HL-60 (cell line): ENCODE data around the gene WDR83.

Source experiments
- GABPA ChIP-seq: IDR thresholded peaks from 2 replicates; pipeline ENCODE4 v1.6.1; 2012; ENCODE audit warnings: low read depth
- POLR2AphosphoS5 ChIP-seq: IDR thresholded peaks from 2 replicates; pipeline ENCODE4 v1.6.1; 2012; ENCODE audit warnings: low read depth
- SPI1 ChIP-seq: IDR thresholded peaks from 2 replicates; pipeline ENCODE4 v1.6.1; 2012; ENCODE audit warnings: low read depth, mild to moderate bottlenecking, borderline replicate concordance
- TF ChIP-seq, protein P1 (sequence below): IDR thresholded peaks from one replicate; pipeline ENCODE4 v1.5.1; 2011; ENCODE audit warnings: low read length, control low read depth, inconsistent platforms; ENCODE audit not compliant: insufficient read depth
- TF ChIP-seq, protein P2 (sequence below): IDR thresholded peaks from 2 replicates; pipeline ENCODE4 v1.6.1; 2012; ENCODE audit warnings: low read depth; ENCODE audit not compliant: insufficient replicate concordance

DNA sequence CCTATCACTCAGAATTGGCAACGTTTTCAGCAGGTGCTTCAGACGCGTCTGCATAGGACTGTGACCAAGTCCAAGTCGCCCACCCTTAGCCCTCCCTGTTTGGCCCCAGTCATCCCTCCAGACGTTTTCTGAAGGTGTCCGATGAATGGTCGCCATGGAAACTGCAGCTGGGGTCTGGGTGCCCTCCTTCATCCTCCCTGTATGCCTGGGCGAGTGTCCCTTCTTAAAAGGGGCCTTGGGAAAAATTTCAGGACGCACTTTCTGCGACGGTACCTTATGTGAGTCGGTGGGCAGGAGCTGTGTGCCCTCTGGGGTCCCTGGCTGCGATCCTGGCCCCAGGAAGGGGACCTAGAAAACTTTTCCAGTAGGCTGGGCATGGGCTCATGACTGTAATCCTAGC lies 25.2 kb upstream of the WDR83 start:
- TF ChIP-seq SPI1 (no peak), POLR2AphosphoS5 (no peak), GABPA (no peak)
- TF ChIP-seq, protein P1, sequence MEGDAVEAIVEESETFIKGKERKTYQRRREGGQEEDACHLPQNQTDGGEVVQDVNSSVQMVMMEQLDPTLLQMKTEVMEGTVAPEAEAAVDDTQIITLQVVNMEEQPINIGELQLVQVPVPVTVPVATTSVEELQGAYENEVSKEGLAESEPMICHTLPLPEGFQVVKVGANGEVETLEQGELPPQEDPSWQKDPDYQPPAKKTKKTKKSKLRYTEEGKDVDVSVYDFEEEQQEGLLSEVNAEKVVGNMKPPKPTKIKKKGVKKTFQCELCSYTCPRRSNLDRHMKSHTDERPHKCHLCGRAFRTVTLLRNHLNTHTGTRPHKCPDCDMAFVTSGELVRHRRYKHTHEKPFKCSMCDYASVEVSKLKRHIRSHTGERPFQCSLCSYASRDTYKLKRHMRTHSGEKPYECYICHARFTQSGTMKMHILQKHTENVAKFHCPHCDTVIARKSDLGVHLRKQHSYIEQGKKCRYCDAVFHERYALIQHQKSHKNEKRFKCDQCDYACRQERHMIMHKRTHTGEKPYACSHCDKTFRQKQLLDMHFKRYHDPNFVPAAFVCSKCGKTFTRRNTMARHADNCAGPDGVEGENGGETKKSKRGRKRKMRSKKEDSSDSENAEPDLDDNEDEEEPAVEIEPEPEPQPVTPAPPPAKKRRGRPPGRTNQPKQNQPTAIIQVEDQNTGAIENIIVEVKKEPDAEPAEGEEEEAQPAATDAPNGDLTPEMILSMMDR: no peak
- TF ChIP-seq, protein P2, sequence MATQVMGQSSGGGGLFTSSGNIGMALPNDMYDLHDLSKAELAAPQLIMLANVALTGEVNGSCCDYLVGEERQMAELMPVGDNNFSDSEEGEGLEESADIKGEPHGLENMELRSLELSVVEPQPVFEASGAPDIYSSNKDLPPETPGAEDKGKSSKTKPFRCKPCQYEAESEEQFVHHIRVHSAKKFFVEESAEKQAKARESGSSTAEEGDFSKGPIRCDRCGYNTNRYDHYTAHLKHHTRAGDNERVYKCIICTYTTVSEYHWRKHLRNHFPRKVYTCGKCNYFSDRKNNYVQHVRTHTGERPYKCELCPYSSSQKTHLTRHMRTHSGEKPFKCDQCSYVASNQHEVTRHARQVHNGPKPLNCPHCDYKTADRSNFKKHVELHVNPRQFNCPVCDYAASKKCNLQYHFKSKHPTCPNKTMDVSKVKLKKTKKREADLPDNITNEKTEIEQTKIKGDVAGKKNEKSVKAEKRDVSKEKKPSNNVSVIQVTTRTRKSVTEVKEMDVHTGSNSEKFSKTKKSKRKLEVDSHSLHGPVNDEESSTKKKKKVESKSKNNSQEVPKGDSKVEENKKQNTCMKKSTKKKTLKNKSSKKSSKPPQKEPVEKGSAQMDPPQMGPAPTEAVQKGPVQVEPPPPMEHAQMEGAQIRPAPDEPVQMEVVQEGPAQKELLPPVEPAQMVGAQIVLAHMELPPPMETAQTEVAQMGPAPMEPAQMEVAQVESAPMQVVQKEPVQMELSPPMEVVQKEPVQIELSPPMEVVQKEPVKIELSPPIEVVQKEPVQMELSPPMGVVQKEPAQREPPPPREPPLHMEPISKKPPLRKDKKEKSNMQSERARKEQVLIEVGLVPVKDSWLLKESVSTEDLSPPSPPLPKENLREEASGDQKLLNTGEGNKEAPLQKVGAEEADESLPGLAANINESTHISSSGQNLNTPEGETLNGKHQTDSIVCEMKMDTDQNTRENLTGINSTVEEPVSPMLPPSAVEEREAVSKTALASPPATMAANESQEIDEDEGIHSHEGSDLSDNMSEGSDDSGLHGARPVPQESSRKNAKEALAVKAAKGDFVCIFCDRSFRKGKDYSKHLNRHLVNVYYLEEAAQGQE: no peak
